Ishikawa (cell line): ENCODE results near the gene MMP14.

Experiments
- CEBPB ChIP-seq: IDR thresholded peaks from 2 replicates; pipeline ENCODE4 v1.6.1; 2012
- CREB1 ChIP-seq: IDR thresholded peaks from 2 replicates; pipeline ENCODE4 v1.6.1; 2012; ENCODE audit warnings: low read depth
- EGR1 ChIP-seq: IDR thresholded peaks from 2 replicates; pipeline ENCODE4 v1.6.1; 2012
- EP300 ChIP-seq: IDR thresholded peaks from 2 replicates; pipeline ENCODE4 v1.6.1; 2012; ENCODE audit warnings: borderline replicate concordance
- FOXM1 ChIP-seq: IDR thresholded peaks from 2 replicates; pipeline ENCODE4 v1.6.1; 2012; ENCODE audit warnings: low read depth, borderline replicate concordance
- NFIC ChIP-seq: IDR thresholded peaks from 2 replicates; pipeline ENCODE4 v1.6.1; 2012
- RAD21 ChIP-seq: IDR thresholded peaks from 2 replicates; pipeline ENCODE4 v1.6.1; 2012; ENCODE audit warnings: low read depth
- TAF1 ChIP-seq: IDR thresholded peaks from 2 replicates; pipeline ENCODE4 v1.6.1; 2012; ENCODE audit warnings: low read depth, mild to moderate bottlenecking
- TCF12 ChIP-seq: IDR thresholded peaks from 2 replicates; pipeline ENCODE4 v1.6.1; 2012; ENCODE audit warnings: low read depth
- TEAD4 ChIP-seq: IDR thresholded peaks from 2 replicates; pipeline ENCODE4 v1.6.1; 2012
- YY1 ChIP-seq: IDR thresholded peaks from 2 replicates; pipeline ENCODE4 v1.6.1; 2012; ENCODE audit warnings: low read depth
- ZBTB7A ChIP-seq: IDR thresholded peaks from 2 replicates; pipeline ENCODE4 v1.6.1; 2012; ENCODE audit warnings: low read depth
- TF ChIP-seq, protein P1 (sequence below): IDR thresholded peaks from 2 replicates; pipeline ENCODE4 v1.6.1; 2012
- TF ChIP-seq, protein P2 (sequence below): IDR thresholded peaks from 2 replicates; pipeline ENCODE4 v1.6.1; 2012
- TF ChIP-seq, protein P3 (sequence below): IDR thresholded peaks from 2 replicates; pipeline ENCODE4 v1.6.1; 2012; ENCODE audit warnings: low read depth, mild to moderate bottlenecking

The MMP14 gene

DNA sequence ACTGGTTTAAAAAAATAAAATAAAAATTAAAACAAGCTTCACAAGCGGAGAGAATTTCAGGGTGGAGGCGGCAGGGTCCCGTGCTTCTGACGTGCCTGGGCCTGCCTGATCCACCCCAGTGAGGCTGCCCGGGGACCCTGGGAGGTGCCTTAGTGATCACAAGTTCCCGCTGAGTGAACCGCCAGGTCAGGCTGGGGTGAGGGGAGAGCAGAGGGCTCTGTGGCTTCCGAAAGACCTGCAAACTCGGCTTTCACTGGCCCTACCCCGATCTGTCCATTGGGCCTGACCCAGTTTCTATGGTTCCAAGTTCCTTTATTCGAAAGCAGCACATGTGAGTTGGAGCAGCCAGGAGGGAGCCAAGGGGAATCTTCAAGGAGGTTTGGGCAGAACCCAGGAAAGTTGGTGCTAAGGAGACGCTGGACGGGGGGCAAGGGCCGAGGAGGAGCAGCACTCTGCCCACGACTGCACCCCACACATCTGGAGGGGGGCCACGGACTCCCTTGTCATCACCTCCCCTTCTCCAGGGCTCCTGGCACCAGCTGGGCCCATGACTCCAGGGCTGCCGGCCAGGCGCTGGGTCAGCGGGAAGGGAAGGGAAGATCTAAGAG is 12.9 kb downstream of the MMP14 start:
- no peak for TF ChIP-seq EP300
- TF ChIP-seq TAF1: no peak
- TF ChIP-seq EGR1: no peak
- no peak for TF ChIP-seq RAD21
- TF ChIP-seq FOXM1: no peak
- TF ChIP-seq, protein P1, sequence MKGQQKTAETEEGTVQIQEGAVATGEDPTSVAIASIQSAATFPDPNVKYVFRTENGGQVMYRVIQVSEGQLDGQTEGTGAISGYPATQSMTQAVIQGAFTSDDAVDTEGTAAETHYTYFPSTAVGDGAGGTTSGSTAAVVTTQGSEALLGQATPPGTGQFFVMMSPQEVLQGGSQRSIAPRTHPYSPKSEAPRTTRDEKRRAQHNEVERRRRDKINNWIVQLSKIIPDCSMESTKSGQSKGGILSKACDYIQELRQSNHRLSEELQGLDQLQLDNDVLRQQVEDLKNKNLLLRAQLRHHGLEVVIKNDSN: no peak
- TF ChIP-seq, protein P2, sequence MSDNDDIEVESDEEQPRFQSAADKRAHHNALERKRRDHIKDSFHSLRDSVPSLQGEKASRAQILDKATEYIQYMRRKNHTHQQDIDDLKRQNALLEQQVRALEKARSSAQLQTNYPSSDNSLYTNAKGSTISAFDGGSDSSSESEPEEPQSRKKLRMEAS: no peak
- TF ChIP-seq TCF12: no peak
- TF ChIP-seq TEAD4: no peak
- TF ChIP-seq NFIC: no peak
- no peak for TF ChIP-seq CREB1
- no peak for TF ChIP-seq CEBPB
- TF ChIP-seq, protein P3, sequence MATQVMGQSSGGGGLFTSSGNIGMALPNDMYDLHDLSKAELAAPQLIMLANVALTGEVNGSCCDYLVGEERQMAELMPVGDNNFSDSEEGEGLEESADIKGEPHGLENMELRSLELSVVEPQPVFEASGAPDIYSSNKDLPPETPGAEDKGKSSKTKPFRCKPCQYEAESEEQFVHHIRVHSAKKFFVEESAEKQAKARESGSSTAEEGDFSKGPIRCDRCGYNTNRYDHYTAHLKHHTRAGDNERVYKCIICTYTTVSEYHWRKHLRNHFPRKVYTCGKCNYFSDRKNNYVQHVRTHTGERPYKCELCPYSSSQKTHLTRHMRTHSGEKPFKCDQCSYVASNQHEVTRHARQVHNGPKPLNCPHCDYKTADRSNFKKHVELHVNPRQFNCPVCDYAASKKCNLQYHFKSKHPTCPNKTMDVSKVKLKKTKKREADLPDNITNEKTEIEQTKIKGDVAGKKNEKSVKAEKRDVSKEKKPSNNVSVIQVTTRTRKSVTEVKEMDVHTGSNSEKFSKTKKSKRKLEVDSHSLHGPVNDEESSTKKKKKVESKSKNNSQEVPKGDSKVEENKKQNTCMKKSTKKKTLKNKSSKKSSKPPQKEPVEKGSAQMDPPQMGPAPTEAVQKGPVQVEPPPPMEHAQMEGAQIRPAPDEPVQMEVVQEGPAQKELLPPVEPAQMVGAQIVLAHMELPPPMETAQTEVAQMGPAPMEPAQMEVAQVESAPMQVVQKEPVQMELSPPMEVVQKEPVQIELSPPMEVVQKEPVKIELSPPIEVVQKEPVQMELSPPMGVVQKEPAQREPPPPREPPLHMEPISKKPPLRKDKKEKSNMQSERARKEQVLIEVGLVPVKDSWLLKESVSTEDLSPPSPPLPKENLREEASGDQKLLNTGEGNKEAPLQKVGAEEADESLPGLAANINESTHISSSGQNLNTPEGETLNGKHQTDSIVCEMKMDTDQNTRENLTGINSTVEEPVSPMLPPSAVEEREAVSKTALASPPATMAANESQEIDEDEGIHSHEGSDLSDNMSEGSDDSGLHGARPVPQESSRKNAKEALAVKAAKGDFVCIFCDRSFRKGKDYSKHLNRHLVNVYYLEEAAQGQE: no peak
- TF ChIP-seq YY1: no peak
- no peak for TF ChIP-seq ZBTB7A

DNA sequence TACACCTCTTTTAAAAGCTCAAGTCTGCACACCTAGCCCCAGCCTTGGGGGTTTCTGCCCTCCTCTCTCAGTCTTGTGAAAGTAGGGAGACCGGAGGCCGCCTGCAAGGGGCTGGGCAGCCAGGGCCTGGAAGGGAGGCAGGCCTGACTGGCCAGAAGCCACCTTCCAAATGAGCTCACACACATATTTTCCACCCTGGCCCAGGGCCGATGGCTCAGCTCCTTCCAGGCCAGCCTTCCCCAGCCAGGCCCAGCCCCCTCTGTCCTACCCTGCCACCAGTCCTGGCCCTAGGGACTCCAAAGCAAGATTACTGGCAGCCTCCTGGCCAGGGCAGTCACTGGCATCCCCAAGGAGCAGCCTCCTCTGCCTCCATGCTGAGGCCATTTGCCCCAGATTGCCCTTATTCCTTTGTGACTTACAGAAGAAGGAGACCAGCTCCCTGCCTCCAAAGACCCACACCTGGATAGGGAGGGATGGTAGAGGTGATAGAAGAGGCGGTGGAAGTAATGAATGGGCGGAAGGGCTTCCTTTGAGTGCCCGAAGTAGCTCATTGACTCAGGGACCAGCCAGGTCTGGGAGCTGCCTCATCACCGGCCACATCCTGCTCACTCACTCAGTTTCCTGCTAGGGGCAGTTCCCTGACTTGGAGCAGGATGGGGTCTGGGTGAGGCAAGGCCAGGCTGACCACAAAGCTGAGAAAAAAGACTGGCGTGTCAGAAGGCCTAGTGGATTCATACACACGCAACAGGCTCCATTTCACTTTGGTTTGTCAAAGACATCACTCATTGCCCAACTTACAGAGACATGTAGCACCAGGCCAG is 14.8 kb downstream of the MMP14 start:
- TF ChIP-seq TAF1 (no peak), NFIC (no peak), CEBPB (no peak), ZBTB7A (no peak), CREB1 (no peak), YY1 (no peak)

DNA sequence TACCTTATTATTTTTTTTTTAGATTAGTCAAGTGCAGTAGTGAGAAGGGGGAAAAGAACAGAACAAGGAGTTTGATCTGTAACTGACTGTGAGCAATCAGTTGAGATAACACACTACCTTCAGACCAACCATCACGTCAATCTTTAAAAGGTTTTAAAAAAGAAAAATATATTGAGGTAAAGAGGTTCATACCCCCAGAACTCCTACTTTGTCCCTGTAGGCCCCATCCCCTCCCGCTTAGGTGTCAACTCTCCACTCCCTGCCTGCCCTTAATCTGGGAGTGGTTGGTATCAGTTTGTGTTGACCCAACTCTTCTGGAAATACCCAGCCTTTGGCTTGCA is 16.2 kb downstream of the MMP14 start:
- TF ChIP-seq, protein P1: no peak
- no peak for TF ChIP-seq ZBTB7A
- TF ChIP-seq, protein P3: no peak
- TF ChIP-seq CREB1: no peak
- TF ChIP-seq FOXM1: no peak
- TF ChIP-seq RAD21: no peak

DNA sequence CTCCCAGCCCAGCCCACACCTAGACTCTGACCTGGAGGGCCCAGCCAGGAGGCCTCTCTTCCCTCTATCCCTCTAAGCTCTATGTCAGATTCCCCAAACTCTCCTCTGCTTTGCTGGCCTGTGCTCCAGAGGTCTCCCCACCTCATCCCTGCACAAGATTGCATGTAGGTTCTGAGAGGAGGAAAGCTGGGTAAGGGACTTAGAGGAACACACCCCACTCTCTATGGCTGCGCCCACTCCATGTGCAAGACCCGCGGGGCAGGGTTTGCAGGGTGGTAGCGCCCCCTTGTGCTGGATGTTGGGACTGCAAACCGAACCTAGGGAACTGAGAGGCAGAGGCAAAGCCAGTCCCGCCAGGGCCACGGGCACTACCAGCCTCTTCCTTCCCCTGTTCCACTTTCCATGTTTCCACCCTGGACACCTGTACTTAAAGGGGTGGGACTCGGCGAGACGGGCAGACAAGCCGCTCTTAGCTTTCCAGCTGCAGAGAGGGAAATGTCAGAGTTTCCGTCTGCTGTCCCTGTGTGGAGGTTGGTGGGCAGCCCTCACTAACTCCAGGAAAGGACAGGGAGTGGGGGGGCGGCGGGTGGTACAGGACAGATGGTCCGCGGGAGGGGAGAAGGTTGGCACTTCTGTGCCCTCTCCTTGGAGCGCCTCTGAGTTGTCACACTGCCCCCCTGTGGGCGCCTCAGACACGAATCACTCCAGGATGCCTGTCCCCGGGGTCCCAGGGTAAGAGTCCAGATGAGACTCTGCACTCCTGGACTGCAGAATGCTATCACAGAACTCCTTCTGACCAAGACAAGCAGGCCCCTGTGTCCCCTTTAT is 16.8 kb downstream of the MMP14 start:
- peak; percentile 59; the same call in 1 of the 2 replicates for TF ChIP-seq YY1
- TF ChIP-seq TAF1: no peak
- no peak for TF ChIP-seq CEBPB
- no peak for TF ChIP-seq FOXM1
- TF ChIP-seq RAD21: peak; percentile 98
- TF ChIP-seq, protein P1: no peak
- no peak for TF ChIP-seq CREB1
- TF ChIP-seq NFIC: no peak
- TF ChIP-seq, protein P2: peak; percentile 56
- peak; percentile 15; the same call in 1 of the 2 replicates for TF ChIP-seq TCF12
